ENCODE results near the gene RAB32. TPM values are rescaled to one million over a fixed set of nuclear protein-coding genes. Genes with fewer than 3 reads are reported as not detected.
A peak's percentile ranks its signal among the peaks of the same experiment; 100 is the strongest.

RAB32 gene
- total RNA-seq, 1 donor from 2014 or later: 5.3 TPM

DNA sequence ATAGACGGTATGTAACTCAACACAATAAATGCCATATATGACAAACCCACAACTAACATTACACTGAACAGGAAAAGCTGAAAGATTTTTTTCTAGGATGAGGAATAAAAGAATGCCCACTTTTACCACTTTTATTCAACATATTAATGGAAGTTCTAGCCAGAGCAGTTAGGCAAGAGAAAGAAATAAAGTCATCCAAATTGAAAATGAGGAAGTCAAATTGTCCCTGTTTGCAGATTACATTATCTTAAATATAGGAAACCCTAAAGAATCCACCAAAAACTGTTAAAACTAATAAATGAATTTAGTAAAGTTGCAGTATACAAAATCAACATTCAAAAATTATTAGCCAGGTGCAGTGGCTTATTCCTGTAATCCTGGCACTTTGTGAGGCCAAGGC lies 30.6 kb downstream of the RAB32 start:
- ATAC-seq: no peak
- DNase-seq: no peak
- intact Hi-C loops (cut with micrococcal nuclease): no loop called here

DNA sequence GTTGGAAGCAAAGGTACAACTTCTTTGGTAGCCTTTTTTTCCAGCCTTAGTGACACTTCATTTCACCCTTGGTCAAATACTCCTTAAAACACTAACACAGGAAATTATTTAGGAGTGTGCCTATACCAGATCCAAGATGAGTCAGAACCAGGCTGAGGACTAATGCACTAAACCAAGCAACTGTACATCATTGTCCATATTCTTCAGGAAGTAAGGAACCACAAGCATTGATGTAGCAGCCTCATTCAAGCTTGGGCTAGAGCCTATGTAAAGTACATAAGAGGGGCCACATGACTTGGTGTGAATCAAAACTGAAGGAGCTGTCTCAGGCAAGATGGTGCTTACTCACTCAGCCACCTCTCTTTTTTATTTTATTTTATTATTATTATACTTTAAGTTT lies 34.4 kb downstream of the RAB32 start:
- intact Hi-C loops (cut with micrococcal nuclease): no loop called here
- ATAC-seq (no peak), DNase-seq (no peak)

DNA sequence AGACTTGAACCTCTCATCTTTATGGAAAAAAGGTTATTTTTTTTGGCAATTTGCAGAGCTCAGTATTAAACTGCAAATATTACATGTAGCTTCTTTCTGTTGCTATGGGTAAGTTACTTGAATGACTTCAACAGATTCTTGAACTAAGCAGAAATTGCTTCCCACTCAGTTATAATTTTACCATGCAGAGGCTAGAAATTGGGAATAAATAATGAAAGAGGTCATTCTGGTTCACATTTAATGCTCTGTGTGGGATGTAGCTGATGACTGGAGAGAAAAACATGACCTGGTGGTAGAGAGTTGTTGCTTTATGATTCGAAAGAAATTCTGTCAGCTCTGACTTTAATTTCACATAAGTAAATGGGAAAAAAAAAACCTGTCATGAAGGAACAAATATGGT lies 38.3 kb downstream of the RAB32 start:
- intact Hi-C loops (cut with micrococcal nuclease): no loop called here
- DNase-seq (no peak), ATAC-seq (no peak)

DNA sequence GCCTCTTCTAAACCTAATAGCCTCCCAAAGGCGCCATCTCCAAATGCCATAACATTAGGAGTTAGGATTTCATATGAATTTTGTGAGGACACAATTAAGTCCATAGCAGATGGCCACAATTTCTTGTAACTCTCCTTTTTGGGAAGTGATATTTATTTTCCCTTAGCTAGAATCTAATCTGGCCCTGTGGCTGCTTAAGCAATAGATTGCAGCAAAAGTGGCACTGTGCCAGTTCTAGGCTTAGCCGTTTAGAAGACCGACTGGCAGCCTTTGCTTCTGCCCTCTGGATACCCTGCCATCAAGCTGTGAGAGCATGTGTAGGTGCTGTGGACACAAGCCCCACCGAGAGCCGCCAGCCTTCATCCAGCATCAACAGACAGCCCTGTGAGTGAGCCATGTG lies 39.2 kb downstream of the RAB32 start:
- DNase-seq: no peak
- intact Hi-C loops (cut with micrococcal nuclease): no loop called here
- peak; percentile 37 for ATAC-seq

DNA sequence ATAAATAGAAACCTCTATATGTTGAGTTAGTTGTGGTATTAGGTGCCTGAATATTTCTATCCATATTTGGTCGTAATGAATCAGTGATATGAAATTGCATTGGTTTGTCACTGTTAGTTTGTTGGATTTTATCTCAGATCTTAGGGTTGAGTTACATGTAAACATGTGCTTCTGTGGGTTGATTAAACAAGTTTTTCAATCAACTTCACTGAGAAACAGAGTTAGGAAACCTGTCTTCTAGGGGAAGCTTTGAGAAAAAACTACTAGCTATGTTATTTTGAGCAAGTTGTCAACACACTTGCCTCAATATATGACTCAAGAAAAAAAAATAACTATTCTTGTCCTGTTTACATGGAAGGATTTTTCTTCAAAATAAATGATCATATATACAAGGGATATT lies 40.3 kb downstream of the RAB32 start:
- ATAC-seq: no peak
- no peak for DNase-seq
- intact Hi-C loops (cut with micrococcal nuclease): no loop called here

DNA sequence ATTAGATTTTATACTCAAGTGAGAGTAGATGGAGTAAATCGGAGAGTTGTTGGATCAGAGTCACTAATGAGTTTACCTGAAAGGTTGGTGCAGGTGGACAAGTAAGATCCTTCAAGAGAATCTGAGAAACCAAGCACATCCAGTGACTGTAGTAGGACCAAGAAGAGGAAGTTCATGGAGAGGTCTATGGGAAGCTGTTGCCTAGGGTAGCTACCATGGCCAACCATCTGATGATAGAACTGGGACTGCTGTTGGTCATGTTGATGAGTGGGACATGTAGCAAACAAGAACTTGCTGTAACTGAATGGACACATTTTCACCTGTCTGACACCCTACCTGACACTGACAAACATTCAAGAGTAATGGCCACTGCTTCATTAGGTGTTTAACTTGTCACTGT lies 43.8 kb downstream of the RAB32 start:
- no peak for DNase-seq
- intact Hi-C loops (cut with micrococcal nuclease): no loop called here
- ATAC-seq: no peak

DNA sequence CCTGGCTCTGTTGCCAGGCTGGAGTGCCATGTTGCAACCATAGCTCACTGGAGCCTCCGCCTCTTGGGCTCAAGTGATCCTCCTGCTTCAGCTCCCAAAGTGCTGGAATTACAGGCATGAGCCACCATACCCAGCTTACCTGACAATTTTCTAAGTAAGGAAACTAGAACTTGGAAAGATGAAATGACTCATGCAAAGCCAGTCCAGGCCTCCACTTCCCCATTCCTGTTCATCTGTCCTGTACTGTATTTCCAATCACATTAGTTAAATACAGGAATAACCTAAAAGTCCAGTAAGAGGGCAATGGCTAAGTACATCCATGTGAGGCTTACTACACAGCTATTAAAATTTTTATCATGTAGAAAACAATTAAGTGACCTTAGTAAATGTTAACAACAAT lies 46.9 kb downstream of the RAB32 start:
- DNase-seq (no peak), ATAC-seq (no peak)
- intact Hi-C loops (cut with micrococcal nuclease): no loop called here

DNA sequence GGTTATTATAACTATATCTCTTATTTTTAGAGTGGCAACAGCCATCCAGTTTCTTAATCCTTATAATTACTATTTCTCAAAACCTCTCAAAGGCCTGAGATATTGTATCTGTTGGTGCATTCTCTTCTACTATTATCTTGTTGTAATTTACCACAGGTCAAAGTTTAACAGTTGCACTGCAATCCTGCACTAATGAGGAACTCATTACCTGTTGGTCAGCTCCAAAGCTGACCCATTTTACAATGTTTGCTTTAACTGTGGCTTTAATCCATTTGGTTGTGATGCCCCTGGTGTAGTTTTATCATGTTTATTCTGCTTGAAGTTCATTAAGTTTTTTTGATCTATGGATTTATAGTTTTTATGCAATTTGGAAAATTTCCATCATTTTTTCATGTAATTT lies 48.8 kb downstream of the RAB32 start:
- ATAC-seq: no peak
- no peak for DNase-seq
- intact Hi-C loops (cut with micrococcal nuclease): no loop called here

DNA sequence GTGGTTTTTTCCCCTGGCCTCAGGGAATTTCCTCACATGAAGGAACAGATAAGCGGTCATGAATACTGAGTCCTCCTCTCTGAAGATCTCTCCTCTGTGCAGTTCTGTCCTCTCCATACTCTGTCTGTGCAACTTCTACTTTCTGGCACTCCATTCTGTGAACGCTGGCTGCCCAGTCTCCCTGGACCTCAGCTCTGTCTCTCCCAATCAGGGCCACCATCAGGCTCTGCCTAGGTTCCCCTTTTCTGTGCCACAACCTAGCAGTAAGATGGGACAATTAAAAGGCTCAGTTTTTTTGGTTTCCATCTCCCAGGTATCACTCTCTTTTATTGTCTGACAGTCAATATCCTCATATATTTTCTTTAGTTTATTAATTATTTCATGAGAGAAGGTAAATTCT lies 50.4 kb downstream of the RAB32 start:
- DNase-seq (no peak), ATAC-seq (peak; percentile 59)
- intact Hi-C loops (cut with micrococcal nuclease): no loop called here

DNA sequence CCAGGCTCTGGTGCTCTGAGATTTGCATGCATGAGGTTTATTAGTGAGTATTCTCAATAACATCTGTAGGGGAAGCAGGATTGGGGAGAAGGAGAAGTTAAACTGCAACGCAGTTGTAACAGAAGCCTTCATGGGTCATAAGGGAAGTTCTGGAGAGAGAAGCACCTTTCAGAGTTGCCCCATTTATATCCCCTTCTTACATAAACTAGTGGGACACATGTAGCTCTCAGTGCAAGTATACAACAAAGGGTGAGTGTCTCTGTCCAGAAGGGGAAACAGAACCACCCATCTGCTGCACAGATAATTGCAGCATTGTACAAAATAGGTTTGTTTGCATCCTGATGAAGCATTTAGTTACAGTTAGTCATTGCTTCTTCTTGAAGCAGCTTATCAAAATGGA lies 50.9 kb downstream of the RAB32 start:
- peak; percentile 69 for ATAC-seq
- intact Hi-C loops (cut with micrococcal nuclease): no loop called here
- no peak for DNase-seq

DNA sequence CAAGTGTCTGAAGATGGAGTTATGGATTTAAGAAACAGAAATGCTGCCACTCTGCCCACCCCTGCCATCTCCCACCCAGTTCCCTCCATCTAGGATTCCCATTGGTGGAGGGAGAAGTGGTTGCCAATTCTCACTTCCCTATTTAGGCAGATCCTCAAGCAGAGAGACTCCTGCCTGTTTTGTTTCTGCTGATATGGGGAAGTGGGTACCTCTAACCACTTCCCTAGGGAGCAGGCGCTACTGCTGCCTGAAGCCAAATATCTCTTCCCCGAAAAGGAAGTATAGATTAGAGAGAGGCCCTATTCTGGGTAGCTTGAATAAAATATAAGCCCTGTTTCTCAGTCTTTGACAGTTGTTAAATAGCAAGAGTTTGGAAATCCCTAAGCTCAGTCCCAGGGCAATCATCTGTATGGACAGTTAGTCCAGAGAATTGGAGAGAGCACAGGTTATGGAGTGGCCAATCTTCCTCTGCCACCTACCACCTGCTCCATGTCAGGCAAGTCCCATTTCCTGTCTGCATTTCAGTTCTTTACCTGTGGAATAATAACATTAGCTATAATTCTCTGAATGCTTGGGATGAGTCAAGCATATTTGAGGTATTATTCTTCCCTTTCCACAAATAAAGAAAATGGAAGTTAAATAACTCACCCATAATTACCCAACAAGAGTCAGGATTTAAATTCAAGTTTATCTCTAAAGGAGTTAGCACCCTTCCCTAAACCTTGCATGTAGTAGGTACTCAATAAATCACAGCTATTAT lies 52.5 kb downstream of the RAB32 start:
- intact Hi-C loops (cut with micrococcal nuclease): no loop called here
- DNase-seq (no peak), ATAC-seq (peak; percentile 70)

DNA sequence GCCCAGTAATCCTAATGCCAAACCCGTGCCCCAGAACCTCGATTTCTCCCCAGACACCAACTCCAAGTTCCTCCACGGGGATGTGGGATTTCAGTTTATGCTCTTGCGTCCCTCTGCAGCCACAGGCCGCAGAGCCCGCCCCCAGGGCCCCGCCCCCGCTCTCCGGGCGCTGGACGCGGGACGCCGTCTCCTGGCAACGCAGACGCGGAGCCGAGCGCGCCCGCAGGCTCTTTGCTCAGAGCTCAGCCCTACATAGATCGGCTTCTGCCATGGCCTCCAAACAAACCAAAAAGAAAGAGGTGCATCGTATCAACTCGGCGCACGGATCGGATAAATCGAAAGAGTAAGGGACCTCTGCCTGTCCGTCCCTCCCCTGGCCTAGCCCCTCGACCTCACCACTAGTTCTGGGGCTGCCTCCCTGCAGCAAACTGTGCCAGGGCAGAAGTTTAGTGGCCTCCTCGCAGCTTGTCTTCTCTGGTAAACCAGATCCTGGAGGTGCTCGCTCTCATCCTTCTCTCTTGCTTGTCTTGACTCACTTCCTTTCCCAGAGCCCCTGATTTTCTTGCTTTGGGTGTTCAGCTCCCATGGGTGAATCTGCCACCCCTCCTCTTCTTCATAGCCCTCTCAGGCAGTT lies 55.3 kb downstream of the RAB32 start, which contains the start of gene ADGB:
Gene ADGB, plus strand, starts transcription at position 201 of the 634 bp plus-strand sequence. Its CDS starts 69 bp downstream, at position 270.
- intact Hi-C loops (cut with micrococcal nuclease): no loop called here
- ATAC-seq: peak; percentile 95
- DNase-seq: peak; percentile 82

DNA sequence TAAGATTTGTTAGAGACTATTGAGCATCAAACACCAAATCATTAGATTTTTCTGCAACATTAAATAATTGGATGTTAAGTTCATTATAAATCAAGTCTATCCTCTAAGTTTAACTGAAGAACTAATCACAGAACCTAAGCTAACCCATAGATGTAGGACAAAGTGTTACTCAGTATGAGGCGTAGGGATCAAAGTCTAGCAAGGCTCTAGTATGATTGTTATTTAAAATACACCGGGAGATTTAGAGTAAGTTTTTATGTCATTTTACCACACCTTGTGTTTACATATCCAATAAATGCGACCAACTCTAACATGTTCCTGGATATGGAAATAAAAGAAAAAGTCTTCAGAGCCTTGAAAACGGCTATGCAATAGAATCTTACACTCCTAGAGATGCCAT lies 57.7 kb downstream of the RAB32 start:
- intact Hi-C loops (cut with micrococcal nuclease): no loop called here
- DNase-seq: no peak
- no peak for ATAC-seq

DNA sequence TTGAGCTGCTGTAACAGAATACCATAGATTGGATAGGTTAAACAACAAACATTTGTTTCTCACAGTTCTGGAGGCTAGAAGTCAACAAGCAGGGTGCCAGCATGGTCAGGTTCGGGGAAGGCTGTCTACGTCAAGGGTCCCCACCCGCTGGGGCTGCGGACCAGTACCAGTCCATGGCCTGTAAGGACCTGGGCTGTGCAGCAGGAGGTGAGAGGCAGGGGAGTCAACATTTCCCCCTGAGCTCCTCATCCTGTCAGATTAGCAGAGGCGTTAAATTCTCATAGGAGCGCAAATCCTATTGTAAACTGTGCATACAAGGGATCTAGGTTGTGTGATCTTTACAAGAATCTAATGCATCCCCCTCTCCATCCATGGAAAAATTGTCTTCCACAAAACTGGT lies 58.9 kb downstream of the RAB32 start:
- intact Hi-C loops (cut with micrococcal nuclease): no loop called here
- no peak for DNase-seq
- no peak for ATAC-seq

Other genes starting within 250 kb of the RAB32 start
- not detected for gene ADGB, start 55.1 kb downstream of the RAB32 start, total RNA-seq

All from left ventricle myocardium superior (tissue), 1 donor.